GM12801 (cell line): ENCODE measurements around the gene GNG4.

Source experiments
- CTCF ChIP-seq: IDR thresholded peaks from one replicate; pipeline ENCODE4 v1.5.1; 2011; ENCODE audit warnings: control low read depth; ENCODE audit not compliant: insufficient read length; ENCODE audit errors: extremely low read depth

Gene GNG4

GRCh38 chr1:235679005-235679404 is 29.4 kb upstream of the GNG4 start:
- TF ChIP-seq CTCF = no peak

GRCh38 chr1:235675152-235675890 is 25.7 kb upstream of the GNG4 start:
- TF ChIP-seq CTCF = no peak

GRCh38 chr1:235673981-235674380 is 24.4 kb upstream of the GNG4 start:
- no peak for TF ChIP-seq CTCF

GRCh38 chr1:235671992-235672391 is 22.4 kb upstream of the GNG4 start:
- no peak for TF ChIP-seq CTCF

GRCh38 chr1:235670157-235670776 is 20.7 kb upstream of the GNG4 start:
- no peak for TF ChIP-seq CTCF

GRCh38 chr1:235669277-235669676 is 19.7 kb upstream of the GNG4 start:
- TF ChIP-seq CTCF = no peak

- TF ChIP-seq CTCF = no peak
Observed at GRCh38 chr1:235663628-235664027, 14.0 kb upstream of the GNG4 start.
